HG02759 (cell line): Measurements from ENCODE around the gene E2F2.

Source experiments
- ATAC-seq: cut with Tn5 transposase; IDR thresholded peaks from one replicate; pipeline ENCODE4 v1.9.1; 2021; ENCODE audit warnings: mild to moderate bottlenecking, moderate library complexity; ENCODE audit not compliant: unreplicated experiment

The E2F2 gene

DNA sequence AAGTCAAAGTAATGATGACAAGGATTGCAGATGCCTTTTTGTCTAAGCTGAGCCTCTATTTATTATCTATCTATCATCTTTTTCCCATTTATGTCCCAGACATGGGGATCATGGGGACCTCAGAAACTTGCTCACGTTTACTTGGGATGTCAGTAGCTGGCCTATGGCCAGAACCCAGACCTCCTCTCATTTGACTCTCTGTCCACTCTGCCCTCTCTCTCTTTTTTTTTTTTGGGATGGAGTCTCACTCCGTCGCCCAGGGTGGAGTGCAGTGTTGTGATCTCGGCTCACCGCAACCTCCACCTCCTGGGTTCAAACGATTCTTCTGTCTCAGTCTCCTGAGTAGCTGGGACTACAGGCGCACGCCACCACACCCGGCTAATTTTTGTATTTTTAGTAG, 32.0 kb upstream of the E2F2 start:
- no peak for ATAC-seq

GRCh38 chr1:23562137-23562876, 31.3 kb upstream of the E2F2 start:
- ATAC-seq, result no peak

- ATAC-seq, result no peak
Measured at GRCh38 chr1:23561813-23562100, 30.7 kb upstream of the E2F2 start.

DNA sequence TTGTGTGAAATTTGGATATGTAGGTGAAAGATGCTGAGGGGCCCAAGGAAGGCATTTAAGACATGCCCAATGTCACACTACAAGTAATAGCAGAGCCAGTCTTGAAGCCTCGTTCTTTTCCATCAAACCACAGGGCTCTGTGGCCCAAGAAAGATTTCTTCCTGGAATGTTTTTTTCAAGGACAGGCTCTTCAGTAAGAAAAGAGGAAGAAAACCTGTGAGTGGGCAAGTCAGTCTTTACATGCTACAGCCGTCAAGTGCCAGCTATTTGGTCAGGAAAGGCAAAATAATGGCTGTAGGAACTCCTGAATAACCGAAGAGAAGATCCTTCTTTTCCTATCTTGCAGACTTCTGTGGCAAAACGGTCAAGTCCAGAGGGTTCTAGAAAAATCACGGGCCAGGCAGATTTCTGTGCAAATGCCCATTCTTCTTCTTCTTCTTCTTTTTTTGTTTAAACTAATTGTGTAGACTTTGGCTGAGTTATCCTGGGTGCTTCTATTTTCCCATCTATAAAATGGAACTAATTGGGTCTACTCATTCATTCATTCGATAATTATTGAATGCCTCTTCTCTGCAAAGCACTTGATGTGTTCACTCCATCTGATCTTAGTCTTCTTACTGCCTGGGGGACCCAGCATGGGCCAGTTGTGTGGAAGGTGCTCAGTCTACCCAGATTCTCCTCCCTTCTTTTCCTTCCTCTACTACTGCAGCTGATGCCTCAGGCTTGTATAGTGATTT, 30.2 kb upstream of the E2F2 start:
- no peak for ATAC-seq

DNA sequence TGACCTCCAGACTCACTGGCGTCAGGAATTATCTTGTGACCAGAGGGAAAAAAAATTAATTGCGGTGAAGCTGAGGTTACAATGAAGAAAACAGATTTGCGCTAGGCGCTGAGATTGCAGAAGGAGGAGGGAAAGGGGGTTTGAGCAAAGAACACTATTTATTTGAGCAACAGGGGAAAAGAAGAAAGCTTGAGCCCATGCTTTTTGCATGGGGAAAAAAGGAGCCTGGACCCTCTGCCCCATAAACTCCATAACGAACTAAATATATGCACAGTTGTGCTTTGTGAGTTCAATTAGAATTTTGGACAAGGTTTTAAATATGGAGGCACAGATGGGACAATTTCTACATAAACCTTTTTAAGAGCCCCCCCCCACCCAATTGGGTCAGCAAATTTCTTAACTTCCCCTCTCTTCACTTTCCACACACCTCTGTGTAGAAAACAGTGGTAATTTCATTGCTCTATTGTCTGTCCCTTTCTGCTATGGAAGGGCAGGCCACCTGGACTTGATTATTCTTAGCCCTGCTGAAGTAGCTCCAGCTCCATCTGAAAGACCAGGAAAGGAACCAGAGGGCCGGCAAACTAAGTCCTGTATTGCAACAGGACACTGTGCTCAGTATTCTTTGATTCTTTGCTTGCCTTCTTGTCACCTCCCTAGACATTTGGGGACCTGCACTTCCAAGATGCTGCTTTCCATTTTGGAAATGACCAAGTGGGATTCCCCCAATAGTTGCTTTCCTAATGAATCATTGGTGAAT, 29.1 kb upstream of the E2F2 start:
- no peak for ATAC-seq

DNA sequence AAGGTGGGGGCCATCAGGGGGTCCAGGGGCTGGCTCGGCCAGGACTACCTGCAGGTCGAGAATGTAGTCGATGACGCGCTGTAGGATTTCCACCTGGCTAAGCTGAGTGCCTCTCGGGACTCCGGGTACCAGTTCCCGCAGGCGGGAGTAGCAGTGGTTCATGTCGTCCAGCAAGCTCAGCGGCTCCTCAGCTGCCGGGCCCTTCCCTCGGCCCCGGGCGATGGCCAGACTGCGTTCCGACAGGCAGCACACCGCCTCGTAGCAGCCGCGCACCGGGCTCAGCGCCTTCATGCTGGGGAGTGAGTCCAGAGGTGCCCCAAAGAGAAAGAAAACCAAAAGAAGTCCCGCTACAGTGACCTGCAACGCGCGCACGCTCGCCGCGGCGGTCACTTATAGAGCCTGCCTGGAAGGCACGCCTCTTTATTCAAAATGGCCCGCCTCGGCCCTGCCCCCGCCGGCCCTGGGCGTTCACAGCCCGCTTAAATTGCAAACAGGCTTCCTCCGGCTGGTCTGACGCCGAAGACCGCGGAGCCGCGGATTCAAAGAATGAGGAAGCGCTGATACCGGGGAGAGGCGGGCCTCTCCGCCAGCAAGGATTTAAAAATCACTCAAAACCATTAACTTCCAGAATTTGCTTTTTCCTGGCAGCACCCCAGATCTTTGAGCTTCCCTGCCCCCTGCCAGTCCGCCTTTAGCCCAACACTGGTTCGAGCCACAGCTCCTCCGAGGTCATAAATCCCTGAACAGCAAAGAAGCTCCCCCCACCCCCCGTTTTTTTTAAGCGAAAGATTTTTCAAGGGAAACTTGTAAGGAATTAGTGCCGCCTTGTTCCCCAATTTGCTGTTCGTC, 28.3 kb upstream of the E2F2 start, which contains the start of gene ID3:
ID3 (minus strand) TSS at position 366 of the 849 bp plus-strand sequence; CDS start at position 291, 75 bp downstream.
- ATAC-seq, result peak; percentile 74

- ATAC-seq, result no peak
Measured at GRCh38 chr1:23558872-23559135, 27.8 kb upstream of the E2F2 start.

GRCh38 chr1:23558140-23558871, 27.3 kb upstream of the E2F2 start:
- no peak for ATAC-seq

GRCh38 chr1:23557471-23558124, 26.6 kb upstream of the E2F2 start:
- ATAC-seq, result no peak

- no peak for ATAC-seq
Measured at GRCh38 chr1:23556635-23557470, 25.8 kb upstream of the E2F2 start.

DNA sequence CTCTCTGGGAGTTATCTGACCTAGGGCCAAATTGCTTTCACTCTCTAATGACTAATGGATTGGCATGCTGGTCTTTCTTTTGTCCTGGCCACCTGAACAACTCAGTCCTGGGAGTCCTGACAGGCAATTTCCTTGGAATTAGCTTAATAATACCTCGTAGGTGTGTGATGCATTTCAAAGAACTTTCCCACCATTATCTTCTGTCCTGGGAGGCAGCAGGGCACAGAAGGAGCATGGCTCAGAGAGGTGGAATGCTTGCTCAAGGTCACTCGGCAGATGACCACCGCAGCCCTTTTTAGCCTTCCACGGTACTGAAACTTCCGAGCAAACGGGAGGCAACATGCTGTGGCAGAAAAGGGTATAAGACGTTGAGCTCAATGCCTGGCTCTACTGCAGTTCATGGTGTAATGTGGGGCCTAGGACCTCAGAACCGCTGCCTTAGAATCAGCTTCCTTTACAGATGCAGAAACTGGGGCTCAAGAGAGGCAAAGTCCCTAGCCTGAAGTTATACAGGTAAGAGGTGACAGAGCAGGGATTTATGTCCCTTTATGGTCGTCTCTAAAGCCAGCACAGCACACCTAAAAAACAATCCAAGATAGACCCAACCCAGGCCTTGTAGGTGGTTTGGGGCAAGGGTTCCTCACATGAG, 25.1 kb upstream of the E2F2 start:
- no peak for ATAC-seq

DNA sequence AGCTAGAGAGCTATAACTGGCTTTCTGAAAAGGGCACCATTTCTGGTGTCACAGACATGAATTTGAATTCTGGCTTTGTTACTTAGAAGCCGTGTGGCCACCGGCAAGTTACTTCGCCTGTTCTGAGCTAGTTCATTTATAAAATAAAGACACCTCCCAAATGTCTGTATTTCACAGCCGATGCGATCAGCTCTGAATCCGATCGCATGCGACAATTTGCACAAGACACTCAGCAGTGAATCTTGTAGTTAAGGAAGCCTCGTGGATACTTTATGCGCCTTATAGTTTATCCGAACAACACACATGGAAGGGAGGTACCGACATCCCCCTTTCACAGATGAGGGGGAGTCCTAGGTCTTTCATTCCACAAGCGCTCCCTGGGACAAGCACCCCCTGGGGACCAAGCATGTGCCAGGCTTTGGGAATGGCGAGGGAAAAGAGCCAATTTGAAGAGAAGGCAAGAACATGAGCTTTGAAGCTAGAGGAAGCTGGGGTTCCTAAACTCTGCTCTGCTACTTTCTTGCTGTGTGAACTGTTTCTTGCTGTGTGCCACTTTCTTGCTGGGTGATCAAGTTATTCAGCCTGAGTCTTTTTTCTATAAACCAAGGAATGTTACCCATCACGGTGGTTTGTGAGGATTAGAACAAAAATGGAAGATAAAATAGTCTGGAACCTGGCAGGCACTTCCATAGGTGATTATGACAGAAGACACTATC, 24.4 kb upstream of the E2F2 start:
- no peak for ATAC-seq

DNA sequence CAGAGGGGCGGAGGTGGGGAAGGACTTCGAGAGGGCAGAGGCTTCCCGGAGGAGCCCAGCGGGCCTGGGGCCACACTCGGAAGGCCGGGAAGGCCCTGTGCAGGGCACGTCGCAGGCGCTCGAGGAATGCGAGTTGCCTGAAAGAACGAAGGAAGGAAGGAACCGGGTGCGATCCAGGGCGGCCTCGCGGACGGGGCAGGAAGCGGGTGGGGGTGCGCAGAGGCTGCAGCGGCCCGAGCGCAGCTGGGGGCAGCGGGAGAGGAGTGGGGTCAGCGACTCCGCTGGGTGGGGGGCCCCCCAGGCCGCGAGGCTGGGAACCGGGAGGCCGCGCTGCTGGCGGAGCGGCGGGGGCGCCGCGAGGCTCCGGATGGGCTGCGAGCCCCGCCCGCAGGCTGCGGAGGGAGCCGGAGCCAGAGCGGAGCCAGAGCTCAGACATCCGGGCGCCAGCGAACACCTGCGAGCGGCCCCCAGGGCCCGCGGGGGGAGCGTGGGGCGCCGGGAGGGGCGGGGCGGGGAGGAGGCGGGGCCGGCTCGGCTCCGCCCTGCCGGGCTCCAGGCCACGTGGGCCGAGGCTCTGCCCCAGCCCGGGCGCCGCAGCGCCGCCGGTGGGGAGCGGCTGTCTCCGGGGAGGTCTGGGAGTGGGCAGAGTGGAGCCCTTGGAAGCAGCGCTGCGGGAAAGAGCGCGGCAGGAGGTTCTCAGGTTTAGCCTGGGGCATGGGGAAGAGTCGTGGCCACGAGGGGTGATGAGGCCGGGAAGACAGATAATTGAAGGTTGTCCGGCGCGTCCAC, 23.6 kb upstream of the E2F2 start:
- ATAC-seq, result peak; percentile 63

DNA sequence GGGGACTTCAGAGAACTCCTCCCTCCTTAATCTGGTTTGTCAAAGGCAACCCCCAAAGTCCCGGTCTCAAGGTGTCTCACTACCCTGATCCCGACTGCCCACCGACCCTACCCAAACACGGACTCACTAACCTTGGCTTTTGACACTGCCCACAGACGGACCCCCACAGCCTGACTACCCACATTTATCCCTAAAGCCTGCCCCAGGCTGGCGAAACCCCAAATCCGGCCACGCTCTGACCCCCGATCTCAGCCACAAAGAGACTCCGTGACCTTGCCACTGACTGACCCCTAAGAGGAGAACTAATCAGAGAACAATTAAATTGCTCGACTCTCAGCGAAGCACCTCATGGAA, 23.1 kb upstream of the E2F2 start:
- no peak for ATAC-seq

DNA sequence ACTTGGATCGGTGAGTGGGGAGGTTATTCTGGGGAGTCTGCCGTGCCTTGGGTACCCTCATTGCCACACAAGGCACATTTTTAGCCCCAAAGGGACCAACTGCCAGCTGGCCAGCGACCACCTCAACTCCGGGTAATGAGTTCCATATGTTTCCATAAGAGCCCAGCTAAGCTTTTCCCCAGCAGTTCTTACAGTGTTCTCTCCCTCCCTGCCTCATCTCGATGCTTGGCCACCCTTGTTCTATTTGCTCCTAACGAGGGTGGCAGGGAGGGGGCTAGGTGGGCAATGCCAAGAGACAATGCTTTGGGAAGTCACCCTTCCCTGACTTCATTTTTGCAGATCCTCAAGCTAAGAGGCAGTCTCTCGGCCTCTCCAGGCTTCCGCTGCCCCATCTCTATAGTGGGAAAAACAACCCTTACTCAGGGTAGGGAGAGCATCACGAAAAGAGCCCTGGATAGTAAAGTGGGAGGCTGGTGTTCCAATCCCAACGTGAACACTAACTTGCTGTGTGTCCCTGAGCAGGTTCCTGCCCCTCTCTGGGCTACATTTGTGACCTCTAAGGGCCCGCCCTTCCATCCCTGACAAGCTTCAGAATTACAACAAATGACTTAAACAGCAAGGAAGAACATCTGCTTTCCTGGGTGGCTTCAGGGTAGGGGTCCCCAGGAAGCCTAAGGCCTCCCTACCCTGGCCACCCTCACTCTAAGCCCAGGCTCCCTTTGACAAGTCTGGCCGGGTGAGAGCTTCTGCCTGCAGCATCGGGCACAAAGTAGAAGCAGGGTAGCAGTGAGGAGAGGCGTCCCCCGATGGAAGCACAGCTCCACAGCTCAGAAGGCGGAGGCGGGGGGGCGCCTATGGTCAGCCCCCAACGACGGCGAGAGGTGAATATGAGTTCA, 22.4 kb upstream of the E2F2 start:
- ATAC-seq, result no peak

- ATAC-seq, result no peak
Measured at GRCh38 chr1:23551849-23552248, 20.8 kb upstream of the E2F2 start.
